ELF-1 (cell line): ENCODE results near the gene C16orf89.
"Not testable (repeated sequence)": the region's sequence is repeated elsewhere in the genome, so short reads cannot be mapped to it uniquely, and the experiment has no call there.

Experiments
- DNase-seq: peaks from one replicate; pipeline ENCODE4 v3.0.0-alpha.2; 2016; ENCODE audit warnings: low read depth, low spot score

C16orf89 gene

GRCh38 chr16:5084802-5085201 lies 19.0 kb upstream of the C16orf89 start:
- peak; percentile 87 for DNase-seq

DNA sequence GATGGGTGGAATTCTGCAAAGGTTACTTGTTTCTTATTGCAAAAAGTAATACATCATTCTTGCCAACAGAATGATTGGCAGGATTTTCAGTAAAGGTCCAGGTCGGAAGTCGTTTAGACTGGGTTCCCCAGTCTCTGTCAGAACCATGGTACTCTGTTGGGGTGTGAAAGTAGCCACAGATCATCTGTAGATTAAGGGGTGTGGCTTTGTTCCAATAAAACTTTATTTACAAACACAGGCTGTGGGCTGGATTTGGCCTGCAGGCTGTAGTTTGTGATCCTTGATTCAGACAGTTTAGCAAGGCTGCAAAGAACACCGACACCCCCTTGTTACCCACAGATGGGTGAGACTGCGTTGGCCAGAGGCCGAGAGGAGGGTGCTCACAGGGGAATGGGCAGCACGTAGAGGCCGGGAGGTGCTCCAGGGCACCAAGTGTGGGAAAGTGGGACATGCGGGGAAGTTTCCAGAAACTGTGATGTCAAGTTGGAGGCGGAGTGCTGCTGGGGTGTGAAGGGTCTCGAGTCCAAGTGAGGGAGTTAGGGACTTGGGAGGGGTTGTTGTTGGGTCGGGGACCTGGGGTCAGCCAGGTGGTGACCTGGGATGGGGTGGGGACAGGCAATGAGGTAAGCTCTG lies 18.5 kb upstream of the C16orf89 start:
- not testable (repeated sequence) for DNase-seq

DNA sequence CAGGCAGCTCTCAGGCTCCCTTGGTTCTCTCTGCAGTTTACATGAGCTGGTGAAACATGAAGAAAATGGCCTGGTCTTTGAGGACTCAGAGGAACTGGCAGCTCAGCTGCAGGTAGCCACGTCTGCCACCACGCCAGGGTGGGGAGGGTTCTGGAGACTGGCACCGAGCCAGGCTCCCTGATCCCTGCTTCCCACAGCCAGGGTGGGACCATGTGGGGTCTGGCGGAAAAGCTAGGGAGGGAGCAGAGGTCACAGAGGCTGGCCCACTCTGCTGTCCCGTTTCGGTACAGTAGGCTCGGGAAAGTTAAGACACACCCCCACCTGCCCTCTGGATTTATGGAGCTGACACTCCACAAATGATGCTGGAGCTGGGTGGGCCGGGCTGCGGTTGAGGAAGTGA lies 17.9 kb upstream of the C16orf89 start:
- not testable (repeated sequence) for DNase-seq

GRCh38 chr16:5080996-5081395 lies 15.2 kb upstream of the C16orf89 start:
- DNase-seq, result not testable (repeated sequence)

- DNase-seq, result not testable (repeated sequence)
Observed at GRCh38 chr16:5080461-5080860, 14.7 kb upstream of the C16orf89 start.

DNA sequence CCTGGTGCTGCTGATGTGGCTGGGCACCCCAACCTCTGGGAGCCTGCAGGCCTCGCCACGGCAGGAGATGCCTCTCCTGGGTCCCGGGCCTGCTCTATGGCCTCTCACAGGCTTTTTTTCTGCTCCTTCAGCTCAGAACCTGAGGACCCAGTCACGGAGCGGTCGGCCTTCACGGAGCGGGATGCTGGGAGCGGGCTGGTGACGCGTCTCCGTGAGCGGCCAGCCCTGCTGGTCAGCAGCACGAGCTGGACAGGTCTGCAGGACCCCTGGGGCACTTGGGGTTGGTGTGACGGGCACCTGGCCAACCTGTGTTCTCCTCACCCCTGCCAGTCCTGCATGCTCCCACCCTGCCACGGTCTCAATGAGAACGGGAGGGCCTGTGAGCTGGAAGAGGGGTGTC lies 12.9 kb upstream of the C16orf89 start:
- DNase-seq, result no peak

DNA sequence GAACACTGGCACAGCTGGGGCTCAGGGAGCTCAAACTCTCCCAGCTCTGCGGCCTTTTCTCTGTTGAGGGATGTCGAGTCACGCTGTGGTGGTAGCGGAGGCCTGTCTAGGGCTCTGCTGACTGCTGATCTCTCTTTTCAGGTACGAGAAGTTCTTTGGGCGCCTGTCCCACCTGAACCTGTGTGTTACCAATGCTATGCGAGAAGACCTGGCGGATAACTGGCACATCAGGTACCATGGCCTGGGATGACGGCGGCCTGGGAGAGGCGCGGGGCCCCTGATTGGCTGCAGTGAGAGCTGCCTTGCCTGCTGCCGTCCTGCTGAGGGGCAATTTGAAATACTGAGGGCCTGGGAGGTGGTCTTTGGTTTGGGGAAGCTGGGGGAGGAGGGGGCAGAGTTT lies 11.5 kb upstream of the C16orf89 start:
- DNase-seq, result no peak

DNA sequence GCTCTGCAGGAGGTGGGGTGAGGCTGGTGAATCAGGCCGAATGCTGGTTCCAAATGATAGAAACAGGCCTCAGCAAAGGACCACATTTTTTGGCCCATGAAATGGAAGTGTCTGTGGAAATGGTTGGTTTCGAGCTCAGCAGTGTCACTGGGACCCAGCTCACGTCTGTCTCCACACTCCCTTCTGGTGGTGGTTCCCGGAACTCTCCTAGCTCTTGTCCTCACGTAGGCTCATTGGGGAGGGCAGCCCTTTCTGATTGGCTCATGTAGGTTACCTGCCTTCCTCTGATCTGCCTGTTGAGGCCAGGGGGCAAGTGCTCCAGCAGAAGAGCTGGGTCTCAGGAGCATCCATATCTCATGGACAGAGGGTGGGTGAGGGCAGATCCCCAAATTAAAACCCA lies 9.9 kb upstream of the C16orf89 start:
- DNase-seq, result no peak

DNA sequence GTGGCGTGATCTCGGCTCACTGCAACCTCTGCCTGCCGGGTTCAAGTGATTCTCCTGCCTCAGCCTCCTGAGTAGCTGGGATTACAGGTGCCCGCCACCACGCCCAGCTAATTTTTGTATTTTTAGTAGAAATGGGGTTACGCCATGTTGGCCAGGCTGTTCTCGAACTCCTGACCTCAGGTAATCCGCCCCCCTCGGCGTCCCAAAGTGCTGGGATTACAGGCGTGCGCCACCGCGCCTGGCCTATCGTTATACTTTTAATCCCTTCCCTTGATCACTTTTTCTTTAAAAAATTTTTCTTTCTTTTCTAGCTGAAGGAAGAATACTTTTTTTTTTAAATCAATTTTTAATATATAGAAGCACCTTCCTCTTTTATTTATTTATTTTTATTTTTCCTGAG lies 8.0 kb upstream of the C16orf89 start:
- DNase-seq, result not testable (repeated sequence)

- no peak for DNase-seq
Observed at GRCh38 chr16:5073279-5073629, 7.5 kb upstream of the C16orf89 start.

DNA sequence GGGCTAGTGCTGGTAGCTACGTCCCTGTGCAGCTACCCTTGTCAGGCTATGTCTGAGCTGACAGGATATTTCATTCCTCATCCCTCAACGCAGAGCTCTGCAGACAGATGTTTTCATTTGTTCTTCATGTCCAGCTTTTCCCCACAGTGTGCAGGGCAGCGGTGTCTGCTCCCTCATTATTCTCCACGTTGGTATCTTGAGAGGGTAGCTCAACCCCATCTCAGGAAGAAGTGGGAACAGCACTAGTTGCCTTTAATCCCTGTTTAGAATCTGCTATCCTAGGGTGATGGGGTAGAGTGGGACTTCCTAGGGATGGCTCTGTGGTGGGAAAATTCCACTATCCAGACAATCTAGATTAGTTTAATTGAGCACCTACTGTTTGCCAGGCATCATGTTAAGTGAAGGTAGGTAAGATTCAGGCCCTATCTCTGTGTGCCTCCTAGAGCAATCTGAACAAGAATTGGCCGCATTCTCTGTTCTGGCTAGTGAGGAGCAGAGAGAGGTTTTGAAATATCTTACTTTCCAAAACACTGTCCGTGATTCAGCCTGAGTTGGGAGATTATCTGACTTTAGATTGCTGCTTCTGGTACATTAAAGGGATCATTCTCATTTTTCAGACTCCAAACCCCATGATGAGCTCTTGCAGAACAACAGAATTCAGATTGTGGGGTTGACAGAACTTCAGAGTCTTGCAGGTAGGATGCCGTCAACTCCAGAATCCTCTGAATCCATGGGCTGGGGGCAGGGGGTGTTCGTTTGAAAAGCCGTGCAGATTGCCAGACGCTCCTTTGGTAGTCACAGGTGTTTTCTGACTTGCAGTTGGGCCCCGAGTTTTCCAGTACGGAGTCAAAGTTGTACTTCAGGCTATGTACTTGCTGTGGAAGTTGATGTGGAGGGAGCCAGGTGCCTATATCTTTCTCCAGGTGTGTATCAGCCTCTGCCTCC lies 6.8 kb upstream of the C16orf89 start:
- DNase-seq, result no peak

DNA sequence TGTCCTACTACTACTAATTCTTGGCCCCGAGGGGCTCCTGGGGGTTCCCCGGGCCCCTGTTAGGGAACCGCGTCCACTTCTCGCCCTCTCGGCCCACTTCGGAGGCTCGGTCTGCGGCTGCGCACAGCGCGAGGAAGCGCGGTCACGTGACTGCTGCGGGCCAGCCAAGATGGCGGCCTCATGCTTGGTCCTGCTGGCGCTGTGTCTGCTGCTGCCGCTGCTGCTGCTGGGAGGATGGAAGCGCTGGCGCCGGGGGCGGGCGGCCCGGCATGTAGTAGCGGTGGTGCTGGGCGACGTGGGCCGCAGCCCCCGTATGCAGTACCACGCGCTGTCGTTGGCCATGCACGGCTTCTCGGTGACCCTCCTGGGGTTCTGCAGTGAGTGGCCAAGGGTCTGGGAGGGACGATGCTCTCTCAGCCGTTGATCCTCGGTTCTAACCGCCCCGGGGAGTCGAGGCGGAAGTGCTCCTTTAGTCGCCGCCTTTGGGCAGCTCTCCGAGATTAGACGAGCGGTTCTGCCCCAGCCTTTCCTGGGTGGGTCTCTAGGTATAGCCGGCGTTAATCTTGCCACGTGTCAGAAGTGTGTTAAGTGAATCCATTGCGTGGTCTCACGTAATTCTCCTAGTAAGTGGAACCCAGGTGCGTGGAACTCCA lies 6.1 kb upstream of the C16orf89 start, which contains the start of gene ALG1:
ALG1 (plus strand) TSS at position 163 of the 653 bp plus-strand sequence; CDS start at position 170, 7 bp downstream.
- DNase-seq, result peak; percentile 92

DNA sequence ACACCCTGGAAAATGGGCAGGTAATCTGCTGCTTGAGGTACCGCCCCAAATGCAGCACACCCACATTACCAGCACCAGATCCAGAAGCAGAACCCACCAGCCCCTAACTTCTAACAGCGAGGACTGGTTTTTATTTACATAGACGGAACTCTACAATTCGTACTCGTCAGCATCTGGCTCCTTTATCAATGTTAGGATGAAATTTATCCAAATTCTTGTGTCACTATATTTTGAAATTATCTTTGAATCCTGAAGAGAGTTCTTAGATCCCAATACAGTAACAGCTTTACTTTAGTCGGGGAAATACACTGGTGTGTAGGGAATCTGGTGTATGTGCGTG lies 5.6 kb upstream of the C16orf89 start:
- DNase-seq, result no peak

DNA sequence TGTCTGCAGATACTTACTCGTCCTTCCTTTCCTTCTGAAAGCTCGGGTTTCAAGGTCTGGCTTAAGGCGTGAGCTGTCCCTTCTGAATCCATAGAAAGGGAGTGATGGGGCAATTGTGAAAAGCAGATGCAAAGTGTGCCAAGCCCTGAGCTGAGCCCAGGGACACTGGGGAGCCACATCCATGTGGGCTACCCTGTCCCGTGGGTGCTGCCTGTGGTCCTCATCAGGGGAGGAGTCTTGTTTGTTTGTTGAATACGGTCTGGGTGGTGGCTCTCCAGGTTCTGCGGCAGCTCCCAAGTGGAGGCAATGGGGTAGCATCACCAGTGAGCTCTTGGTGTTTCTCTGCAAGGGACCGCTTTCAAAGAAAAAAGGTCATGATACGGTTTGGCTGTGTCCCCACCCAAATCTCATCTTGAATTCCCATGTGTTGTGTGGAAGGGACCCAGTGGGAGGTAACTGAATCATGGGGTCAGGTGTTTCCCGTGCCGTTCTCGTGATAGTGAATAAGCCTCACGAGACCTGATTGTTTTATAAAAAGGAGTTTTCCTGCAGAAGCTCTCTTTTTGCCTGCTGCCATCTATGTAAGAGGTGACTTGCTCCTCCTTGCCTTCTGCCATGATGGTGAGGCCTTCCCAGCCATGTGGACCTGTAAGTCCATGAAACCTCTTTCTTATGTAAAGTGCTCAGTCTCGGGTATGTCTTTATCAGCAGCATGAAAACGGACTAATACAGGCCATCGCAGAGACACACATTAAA lies 4.9 kb upstream of the C16orf89 start:
- no peak for DNase-seq

DNA sequence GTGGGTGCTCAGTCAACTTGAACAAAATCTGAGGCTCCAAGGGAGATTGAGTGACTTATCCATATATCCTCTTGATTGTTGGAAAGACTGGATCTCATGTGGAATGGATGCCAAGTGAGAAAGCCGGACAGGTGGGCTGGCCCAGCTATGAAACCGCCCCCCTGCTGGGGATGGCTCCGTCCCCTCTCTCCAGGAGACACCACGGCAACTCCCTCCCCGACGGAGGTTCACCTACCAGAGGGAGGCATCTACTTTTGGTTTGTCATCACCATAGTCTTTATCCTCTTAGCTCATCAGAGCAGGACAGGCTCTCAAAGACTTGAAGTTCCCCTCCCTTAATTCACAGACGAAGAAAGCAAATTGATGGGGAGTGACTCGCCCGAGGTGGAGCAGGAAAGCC lies 4.1 kb upstream of the C16orf89 start:
- DNase-seq, result no peak

GRCh38 chr16:5069048-5069447 lies 3.3 kb upstream of the C16orf89 start:
- DNase-seq, result no peak

- no peak for DNase-seq
Observed at GRCh38 chr16:5066511-5066910, 755 bp upstream of the C16orf89 start.

DNA sequence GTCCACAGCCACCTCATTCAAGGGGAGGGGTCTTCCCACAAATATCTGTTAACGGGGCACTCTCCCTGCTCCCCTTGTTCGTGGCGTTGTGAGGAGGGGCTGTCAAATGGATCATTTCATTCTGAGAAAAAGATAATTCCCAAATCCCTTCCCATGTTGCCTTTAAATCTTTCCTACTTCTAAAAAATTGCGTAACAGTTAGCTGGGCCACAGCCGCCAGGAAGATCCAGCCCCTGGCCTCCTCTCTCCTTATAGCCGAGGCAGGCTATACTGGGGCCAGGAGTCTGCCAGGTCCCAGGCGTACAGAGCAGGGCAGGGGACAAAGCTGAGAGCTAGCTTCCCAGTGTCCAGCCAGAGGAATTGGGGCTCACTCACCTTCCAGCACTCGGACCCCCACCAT lies 430 bp downstream of the C16orf89 start:
- DNase-seq, result no peak

- DNase-seq, result no peak
Observed at GRCh38 chr16:5064915-5065314, 841 bp downstream of the C16orf89 start.

GRCh38 chr16:5062790-5063765 lies 2.7 kb downstream of the C16orf89 start:
- no peak for DNase-seq

- DNase-seq, result no peak
Observed at GRCh38 chr16:5062051-5062450, 3.7 kb downstream of the C16orf89 start.
